Endothelial cell of umbilical vein (primary cell): ENCODE data around the gene SMAD3. TPM values are rescaled to one million over a fixed set of nuclear protein-coding genes. Genes with fewer than 3 reads are reported as not detected.

Experiments used
- BruUV-seq: library from RNA; stranded (reverse); fragments of 400-500 nt; replicated peaks from 2 replicates; lab custom pipeline; 2021; lab: Mats Ljungman, UMichigan
- CTCF ChIA-PET: fragments of 300-600, 350-600 bp; sonication (Branson Sonifier 250); formaldehyde crosslinking; loops from one replicate; lab custom pipeline; 2021; ENCODE audit warnings: antibody characterized with exemption, inconsistent platforms; lab: Charles Lee
- POLR2A ChIA-PET: fragments of 300-600, 350-600 bp; sonication (Branson Sonifier 250); formaldehyde crosslinking; loops from one replicate; lab custom pipeline; 2021; ENCODE audit warnings: antibody characterized with exemption, inconsistent platforms; lab: Charles Lee
- DNase-seq: peaks from one replicate; pipeline ENCODE4 v3.0.0-alpha.2; 2011; ENCODE audit warnings: low read depth, low spot score
- FAIRE-seq: peaks from 2 replicates; lab custom pipeline; 2011; peaks lifted over from hg19 to GRCh38; lab: Jason Lieb, UNC
- H2AFZ ChIP-seq: 2 replicates; pipeline ENCODE4 v1.6.0; 2012; ENCODE audit warnings: low read depth, low read length, control low read depth, inconsistent platforms
- H3K27ac ChIP-seq: 2 replicates; pipeline ENCODE4 v1.5.1; 2011; ENCODE audit warnings: low read depth, mild to moderate bottlenecking, control low read depth, low read length, moderate library complexity; ENCODE audit not compliant: insufficient read depth
- H3K27me3 ChIP-seq, 2 experiments: 2 replicates each; pipeline versions ENCODE4 v1.6.0 to v1.6.1; 2011; ENCODE audit warnings: low read length in 2 of 2, mixed read lengths in 1 of 2; ENCODE audit not compliant: control insufficient read depth in 2 of 2, insufficient read depth in 2 of 2
- H3K36me3 ChIP-seq, 2 experiments: 2 replicates in 1 of 2; 3 replicates in 1 of 2; pipeline ENCODE4 v1.5.1; 2011; ENCODE audit warnings: low read length in 2 of 2, mild to moderate bottlenecking in 1 of 2, moderate library complexity in 1 of 2; ENCODE audit not compliant: control insufficient read depth in 2 of 2, insufficient read depth in 2 of 2; ENCODE audit errors: extremely low read depth in 1 of 2
- H3K4me1 ChIP-seq: 3 replicates; pipeline ENCODE4 v1.5.1; 2011; ENCODE audit warnings: mild to moderate bottlenecking, low read length; ENCODE audit not compliant: control insufficient read depth, insufficient read depth; ENCODE audit errors: extremely low read depth
- H3K4me2 ChIP-seq: 2 replicates; pipeline ENCODE4 v1.6.1; 2011; ENCODE audit warnings: low read length, control low read depth, mixed read lengths; ENCODE audit not compliant: insufficient read depth
- H3K4me3 ChIP-seq, 3 experiments: fragments of 200-600 bp in 1 of 3; sonication (generic), shearing (Covaris generic) in 1 of 3; replicated peaks in 1 of 3; 2 replicates each; pipeline ENCODE4 v1.5.1; 2011 to 2016; ENCODE audit warnings: control low read depth in 3 of 3, low read length in 3 of 3, mild to moderate bottlenecking in 2 of 3, inconsistent platforms in 1 of 3, low read depth in 1 of 3, moderate library complexity in 1 of 3; ENCODE audit not compliant: insufficient read depth in 1 of 3
- H3K79me2 ChIP-seq: 2 replicates; pipeline ENCODE4 v1.6.0; 2012; ENCODE audit warnings: low read length, inconsistent platforms; ENCODE audit not compliant: control insufficient read depth, insufficient read depth
- H3K9ac ChIP-seq: replicated peaks from 2 replicates; pipeline ENCODE3; 2011; ENCODE audit warnings: low read length, control low read depth; ENCODE audit not compliant: insufficient read depth; ENCODE audit errors: extremely low read depth
- H3K9me1 ChIP-seq: replicated peaks from 3 replicates; pipeline ENCODE4 v1.6.0; 2011; ENCODE audit warnings: mild to moderate bottlenecking, low read length; ENCODE audit not compliant: control insufficient read depth, insufficient read depth; ENCODE audit errors: extremely low read depth
- H3K9me3 ChIP-seq: replicated peaks from 2 replicates; pipeline ENCODE4 v1.5.1; 2012; ENCODE audit warnings: low read length, inconsistent platforms; ENCODE audit not compliant: control insufficient read depth, insufficient read depth
- H4K20me1 ChIP-seq: replicated peaks from 2 replicates; pipeline ENCODE3; 2011; ENCODE audit warnings: mild to moderate bottlenecking, low read length; ENCODE audit not compliant: control insufficient read depth, insufficient read depth; ENCODE audit errors: extremely low read depth
- FOS ChIP-seq: IDR thresholded peaks from 2 replicates; pipeline ENCODE4 v1.6.1; 2011; ENCODE audit warnings: mild to moderate bottlenecking, low read length, moderate library complexity, borderline replicate concordance; ENCODE audit not compliant: insufficient read depth
- GATA2 ChIP-seq: IDR thresholded peaks from 2 replicates; pipeline ENCODE4 v1.7.0; 2011; ENCODE audit warnings: low read depth, mild to moderate bottlenecking, moderate library complexity, mixed read lengths, low read length; ENCODE audit not compliant: insufficient read length, insufficient read depth
- JUN ChIP-seq: IDR thresholded peaks from 2 replicates; pipeline ENCODE4 v1.6.1; 2011; ENCODE audit warnings: borderline replicate concordance, low read depth; ENCODE audit not compliant: insufficient read length, insufficient read depth
- POLR2A ChIP-seq: IDR thresholded peaks from 2 replicates; pipeline ENCODE4 v1.6.1; 2012; ENCODE audit warnings: low read depth, mild to moderate bottlenecking, control low read depth, low read length
- POLR2AphosphoS5 ChIP-seq: IDR thresholded peaks from 2 replicates; pipeline ENCODE4 v1.6.1; 2012; ENCODE audit warnings: low read depth, mild to moderate bottlenecking, control low read depth, low read length, moderate library complexity; ENCODE audit not compliant: insufficient read depth
- dilution Hi-C: fragments of 300-500 bp; cut with MboI; formaldehyde crosslinking; loops from one replicate; pipeline ENCODE4 v1.15.0; 2019; ENCODE audit warnings: low sequenced_read_pairs; ENCODE audit not compliant: extremely low pct_ligation_motif_present
- intact Hi-C: fragments of 100-400 bp; cut with micrococcal nuclease; formaldehyde crosslinking; loops from one replicate; pipeline ENCODE4 v1.10.0; 2022
- polyA plus RNA-seq, 4 experiments: library from polyadenylated mRNA; depleted of rRNA in 3 of 4; stranded (reverse) in 3 of 4; unstranded in 1 of 4; fragments of >200 nt; gene quantifications; 2 replicates each; pipeline versions ENCODE4 v1.2.1 to v1.2.3, GENCODE V29; 2011 to 2012; ENCODE audit warnings: missing spikeins in 1 of 4
- total RNA-seq: library from RNA; stranded (reverse); gene quantifications from 2 replicates; pipeline ENCODE4 v1.2.3, GENCODE V29; 2021
- TF ChIP-seq, protein P1 (sequence below), 2 donors: IDR thresholded peaks; 1 replicate in 1 of 2; 2 replicates in 1 of 2; pipeline ENCODE4 v1.5.1; 2011; ENCODE audit warnings: low read length in 2 of 2, mild to moderate bottlenecking in 2 of 2, moderate library complexity in 2 of 2, control low read depth in 1 of 2, inconsistent platforms in 1 of 2, low read depth in 1 of 2; ENCODE audit not compliant: insufficient read depth in 1 of 2; ENCODE audit errors: extremely low read depth in 1 of 2

Gene SMAD3
- total and polyA plus RNA-seq, 2 donors (not counting 3 experiments of a cell fraction or from before 2014, with no cell fraction given): 56.4 to 88.2 TPM

DNA sequence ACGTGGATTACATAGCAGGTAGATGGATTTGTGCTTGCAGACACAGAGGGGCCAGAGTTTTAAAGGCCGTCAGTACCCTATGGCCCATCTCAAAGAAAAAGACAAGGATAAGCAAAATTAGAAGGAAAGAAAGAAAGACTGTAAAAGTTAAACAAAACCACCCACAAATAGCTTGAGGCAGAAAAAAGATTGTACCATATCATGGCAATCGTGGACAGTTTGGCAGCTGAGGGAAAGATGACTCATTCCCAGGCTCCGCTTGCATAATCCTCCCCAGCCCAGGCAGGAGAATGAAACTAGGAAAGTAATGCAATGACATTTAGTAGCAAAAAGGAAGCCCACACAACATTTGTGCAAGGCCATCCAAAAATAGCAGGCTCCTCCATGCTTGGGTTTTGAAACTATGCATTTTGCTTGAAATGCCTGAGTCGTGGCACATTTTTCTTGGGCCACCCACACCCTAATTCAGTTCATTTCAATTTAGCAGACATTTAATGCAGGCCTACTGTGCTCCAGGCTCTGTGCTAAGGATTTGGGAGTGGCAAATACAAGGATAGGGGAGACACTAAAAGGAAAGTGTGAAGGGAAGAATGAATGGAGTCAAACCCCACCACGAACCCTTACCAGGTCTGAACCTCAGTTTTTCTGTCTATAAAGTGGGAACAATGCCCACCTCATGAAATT is 40.9 kb upstream of the SMAD3 start:
- DNase-seq (peak; percentile 92), FAIRE-seq (peak; percentile 92)
- Histone ChIP-seq H3K4me3 (no peak overlapping the region), H3K9ac (peak overlapping the region; percentile 49), H3K36me3 (no peaks in the 10 kb centered on the region), H2AFZ (no peak overlapping the region), H3K27me3 (no peaks in the 10 kb centered on the region), H3K27ac (peak overlapping the region; percentile 77), H3K9me3 (no peaks in the 10 kb centered on the region), H4K20me1 (no peaks in the 10 kb centered on the region), H3K79me2 (no peaks in the 10 kb centered on the region), H3K9me1 (no peaks in the 10 kb centered on the region), H3K4me1 (peaks cover 38% of the 10 kb centered on the region), H3K4me2 (peak overlapping the region; percentile 14)
- BruUV-seq: no TSS peak
- ChIA-PET POLR2A (no interaction called here), CTCF (interaction anchor here (1.1 to 1.9 kb wide), 5 partner anchors 13 to 81 kb away, joined by 3 to 6 read pairs (median 3); no protein-coding TSS in a partner anchor)
- dilution Hi-C loops (no loop called here), intact Hi-C loops (loop anchor here (1.0 to 2.0 kb wide), 4 partner anchors 11 to 80 kb away; no protein-coding TSS in a partner anchor)
- TF ChIP-seq POLR2A (no peak), POLR2AphosphoS5 (peak; percentile 54), FOS (peak; percentile 98), JUN (peak; percentile 98), GATA2 (peak; percentile 65)
- TF ChIP-seq, protein P1, sequence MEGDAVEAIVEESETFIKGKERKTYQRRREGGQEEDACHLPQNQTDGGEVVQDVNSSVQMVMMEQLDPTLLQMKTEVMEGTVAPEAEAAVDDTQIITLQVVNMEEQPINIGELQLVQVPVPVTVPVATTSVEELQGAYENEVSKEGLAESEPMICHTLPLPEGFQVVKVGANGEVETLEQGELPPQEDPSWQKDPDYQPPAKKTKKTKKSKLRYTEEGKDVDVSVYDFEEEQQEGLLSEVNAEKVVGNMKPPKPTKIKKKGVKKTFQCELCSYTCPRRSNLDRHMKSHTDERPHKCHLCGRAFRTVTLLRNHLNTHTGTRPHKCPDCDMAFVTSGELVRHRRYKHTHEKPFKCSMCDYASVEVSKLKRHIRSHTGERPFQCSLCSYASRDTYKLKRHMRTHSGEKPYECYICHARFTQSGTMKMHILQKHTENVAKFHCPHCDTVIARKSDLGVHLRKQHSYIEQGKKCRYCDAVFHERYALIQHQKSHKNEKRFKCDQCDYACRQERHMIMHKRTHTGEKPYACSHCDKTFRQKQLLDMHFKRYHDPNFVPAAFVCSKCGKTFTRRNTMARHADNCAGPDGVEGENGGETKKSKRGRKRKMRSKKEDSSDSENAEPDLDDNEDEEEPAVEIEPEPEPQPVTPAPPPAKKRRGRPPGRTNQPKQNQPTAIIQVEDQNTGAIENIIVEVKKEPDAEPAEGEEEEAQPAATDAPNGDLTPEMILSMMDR (IDR thresholded peaks at IDR 0.05; ENCODE audit: extremely low read depth in 1 of 2, insufficient read depth in 1 of 2, low read depth in 1 of 2, low read length in 2 of 2): no peak
